ENCODE results near the gene CAMK4.
"Not testable (repeated sequence)": the region's sequence is repeated elsewhere in the genome, so short reads cannot be mapped to it uniquely, and the experiment has no call there.

CAMK4 gene

DNA sequence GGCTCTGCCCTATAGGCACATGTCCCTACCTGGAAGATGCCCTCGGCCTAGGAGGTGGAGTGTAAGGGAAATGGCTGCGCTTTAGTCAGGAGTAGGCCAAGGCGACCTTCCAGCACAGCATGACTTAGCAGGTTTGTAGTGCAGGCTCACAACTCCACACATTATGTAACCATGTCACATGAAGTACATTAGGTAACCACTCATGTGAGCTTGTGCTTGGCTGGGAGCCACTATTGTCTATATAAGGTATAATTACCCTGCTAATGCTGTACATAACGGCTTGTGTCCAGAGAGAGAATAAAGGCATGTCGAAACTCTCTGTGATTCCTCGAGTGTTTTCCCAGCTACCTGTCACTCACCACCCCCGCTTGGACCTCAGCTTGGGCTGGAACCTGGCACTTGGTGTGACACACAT, 74.9 kb downstream of the CAMK4 start:
- POLR2A ChIA-PET, result no interaction called here
- CTCF ChIA-PET, result no interaction called here
- TF ChIP-seq CTBP1 (IDR thresholded peaks at IDR 0.05; ENCODE audit: borderline replicate concordance) (no peak), ELF4 (IDR thresholded peaks at IDR 0.05) (no peak), HDGF (IDR thresholded peaks at IDR 0.05; ENCODE audit: borderline replicate concordance) (no peak), FOXA1 (IDR thresholded peaks at IDR 0.05) (no peak), LEF1 (IDR thresholded peaks at IDR 0.05; ENCODE audit: borderline replicate concordance) (no peak), L3MBTL2 (conservative IDR thresholded peaks at IDR 0.05) (no peak), FOXM1 (IDR thresholded peaks at IDR 0.05; ENCODE audit: borderline replicate concordance) (no peak), ARNT (IDR thresholded peaks at IDR 0.05) (no peak), BHLHE40 (IDR thresholded peaks at IDR 0.05; ENCODE audit: borderline replicate concordance) (no peak), FOXK2 (IDR thresholded peaks at IDR 0.05) (no peak), TARDBP (IDR thresholded peaks at IDR 0.05) (no peak), ZNF384 (IDR thresholded peaks at IDR 0.05) (no peak)
- TF ChIP-seq, protein P1, sequence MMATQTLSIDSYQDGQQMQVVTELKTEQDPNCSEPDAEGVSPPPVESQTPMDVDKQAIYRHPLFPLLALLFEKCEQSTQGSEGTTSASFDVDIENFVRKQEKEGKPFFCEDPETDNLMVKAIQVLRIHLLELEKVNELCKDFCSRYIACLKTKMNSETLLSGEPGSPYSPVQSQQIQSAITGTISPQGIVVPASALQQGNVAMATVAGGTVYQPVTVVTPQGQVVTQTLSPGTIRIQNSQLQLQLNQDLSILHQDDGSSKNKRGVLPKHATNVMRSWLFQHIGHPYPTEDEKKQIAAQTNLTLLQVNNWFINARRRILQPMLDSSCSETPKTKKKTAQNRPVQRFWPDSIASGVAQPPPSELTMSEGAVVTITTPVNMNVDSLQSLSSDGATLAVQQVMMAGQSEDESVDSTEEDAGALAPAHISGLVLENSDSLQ (IDR thresholded peaks at IDR 0.05), result no peak
- no peak for DNase-seq (ENCODE audit: extremely low spot score)

DNA sequence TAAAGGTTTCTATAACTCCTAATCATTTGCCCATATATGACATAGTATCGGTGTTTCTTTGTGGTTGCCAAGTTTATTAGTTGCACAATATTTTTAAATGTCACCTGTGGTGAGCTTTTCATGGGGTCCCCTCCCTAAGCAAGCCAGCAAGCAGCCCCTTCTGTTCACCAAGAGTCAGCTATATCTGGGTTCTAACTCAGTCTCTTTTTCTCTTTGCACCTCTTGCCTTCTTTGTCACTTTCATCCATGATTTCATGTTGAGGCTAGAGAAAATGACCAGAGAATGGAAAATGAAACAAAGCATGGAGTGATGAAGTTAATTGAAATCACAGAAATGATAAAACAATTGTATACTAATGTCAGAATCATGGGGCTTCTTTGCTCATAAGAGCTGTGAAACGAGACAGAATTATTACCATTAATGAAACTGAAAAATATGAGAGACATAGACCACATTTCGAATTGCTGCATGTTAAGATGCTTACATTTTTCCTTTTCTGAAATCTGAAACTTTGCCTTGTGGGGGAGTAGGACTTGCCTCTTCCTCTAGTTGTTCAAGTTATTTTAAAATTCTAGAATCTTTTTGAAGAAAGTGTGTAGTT, 75.7 kb downstream of the CAMK4 start:
- no peak for DNase-seq (ENCODE audit: extremely low spot score)
- TF ChIP-seq BHLHE40 (IDR thresholded peaks at IDR 0.05; ENCODE audit: borderline replicate concordance), result no peak
- no peak for TF ChIP-seq LEF1 (IDR thresholded peaks at IDR 0.05; ENCODE audit: borderline replicate concordance)
- no peak for TF ChIP-seq NFRKB (IDR thresholded peaks at IDR 0.05)
- TF ChIP-seq FOXA1 (IDR thresholded peaks at IDR 0.05), result no peak
- TF ChIP-seq, protein P1 (IDR thresholded peaks at IDR 0.05), result no peak
- no peak for TF ChIP-seq L3MBTL2 (conservative IDR thresholded peaks at IDR 0.05)
- TF ChIP-seq FOXK2 (IDR thresholded peaks at IDR 0.05), result no peak
- CTCF ChIA-PET, result no interaction called here
- POLR2A ChIA-PET, result no interaction called here

DNA sequence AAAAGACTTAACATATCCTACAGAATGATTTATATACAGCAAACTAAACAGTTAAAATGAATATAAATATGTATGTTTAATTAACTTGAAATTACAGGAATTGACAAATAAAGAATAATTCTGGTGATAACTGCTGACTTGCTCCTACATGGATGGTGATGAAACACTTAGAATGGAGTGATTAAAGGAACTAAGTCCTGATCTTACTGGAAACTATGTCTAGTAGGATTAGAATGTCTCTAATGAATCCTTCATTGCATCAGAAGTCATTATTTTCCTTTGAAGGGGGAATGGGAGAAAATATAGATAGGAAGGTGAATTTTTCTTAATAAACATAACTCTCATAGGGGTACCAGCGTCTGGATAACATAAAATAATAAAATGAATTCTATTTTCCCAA, 77.1 kb downstream of the CAMK4 start:
- no peak for TF ChIP-seq BHLHE40 (IDR thresholded peaks at IDR 0.05; ENCODE audit: borderline replicate concordance)
- TF ChIP-seq CTBP1 (IDR thresholded peaks at IDR 0.05; ENCODE audit: borderline replicate concordance), result no peak
- TF ChIP-seq L3MBTL2 (conservative IDR thresholded peaks at IDR 0.05), result no peak
- TF ChIP-seq NFRKB (IDR thresholded peaks at IDR 0.05), result no peak
- TF ChIP-seq FOXA1 (IDR thresholded peaks at IDR 0.05), result no peak
- no peak for TF ChIP-seq LEF1 (IDR thresholded peaks at IDR 0.05; ENCODE audit: borderline replicate concordance)
- no peak for TF ChIP-seq FOXM1 (IDR thresholded peaks at IDR 0.05; ENCODE audit: borderline replicate concordance)
- TF ChIP-seq SUZ12 (IDR thresholded peaks at IDR 0.05), result no peak
- TF ChIP-seq, protein P1 (IDR thresholded peaks at IDR 0.05), result no peak
- TF ChIP-seq ZNF384 (IDR thresholded peaks at IDR 0.05), result no peak
- TF ChIP-seq SP1 (IDR thresholded peaks at IDR 0.05), result no peak
- no peak for TF ChIP-seq FOXK2 (IDR thresholded peaks at IDR 0.05)
- TF ChIP-seq ELF4 (IDR thresholded peaks at IDR 0.05), result no peak
- ChIA-PET POLR2A (no interaction called here), CTCF (interaction anchor here (0.7 kb wide), 1 partner anchor 197 kb away, joined by 4 read pairs; no protein-coding TSS in a partner anchor)
- no peak for DNase-seq (ENCODE audit: extremely low spot score)

DNA sequence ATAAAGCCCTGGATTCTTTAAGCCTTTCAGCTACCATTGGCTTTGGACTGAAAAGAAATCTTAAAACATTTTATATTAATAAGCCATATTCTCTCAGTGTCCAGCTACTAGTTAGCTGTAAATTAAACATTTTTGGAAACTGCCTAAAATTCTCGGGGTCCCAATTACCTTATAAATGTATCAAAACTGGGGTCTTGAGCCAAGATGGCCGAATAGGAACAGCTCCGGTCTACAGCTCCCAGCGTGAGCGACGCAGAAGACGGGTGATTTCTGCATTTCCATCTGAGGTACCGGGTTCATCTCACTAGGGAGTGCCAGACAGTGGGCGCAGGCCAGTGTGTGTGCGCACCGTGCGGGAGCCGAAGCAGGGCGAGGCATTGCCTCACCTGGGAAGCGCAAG, 77.9 kb downstream of the CAMK4 start:
- CTCF ChIA-PET; DNase-seq (ENCODE audit: extremely low spot score); POLR2A ChIA-PET: not testable (repeated sequence)

DNA sequence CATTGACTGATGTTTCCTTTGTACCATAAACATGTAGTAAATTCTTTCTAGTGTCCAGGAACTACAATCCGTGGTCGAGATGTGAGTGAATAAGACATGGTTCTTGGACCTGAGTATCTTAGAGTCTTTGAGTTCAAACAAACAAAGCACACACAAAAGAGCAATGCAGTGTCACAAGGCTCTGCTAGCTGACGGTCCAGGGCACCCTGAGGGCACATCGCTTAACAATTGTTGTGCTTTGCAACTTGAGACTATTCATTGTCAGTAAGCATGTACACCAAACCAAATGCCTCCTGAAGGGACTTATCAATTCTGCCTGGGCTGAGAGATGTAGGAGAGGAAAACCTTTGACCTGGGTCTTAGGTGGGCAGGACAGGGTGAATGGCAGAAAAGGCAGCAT, 84.8 kb downstream of the CAMK4 start:
- CTCF ChIA-PET, result no interaction called here

DNA sequence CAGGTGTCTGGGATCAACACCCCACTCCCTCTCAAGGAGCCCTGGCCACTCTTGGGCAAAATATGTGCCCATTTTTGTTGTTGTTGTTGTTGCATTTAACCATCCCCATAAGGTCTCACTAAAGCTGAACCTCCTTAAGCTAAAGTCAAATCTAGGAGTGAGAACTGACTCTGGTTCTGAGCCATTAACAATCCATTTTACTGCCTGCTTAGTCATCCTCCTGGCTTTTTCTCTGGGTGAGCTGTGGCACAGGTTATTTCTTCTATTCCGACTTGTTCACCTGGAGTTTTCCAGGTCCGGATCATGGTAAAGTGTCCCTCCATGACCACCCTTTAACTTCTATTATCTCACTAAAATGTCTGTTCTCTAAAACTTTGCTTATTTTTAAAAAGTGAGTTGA, 85.2 kb downstream of the CAMK4 start:
- TF ChIP-seq CTBP1 (IDR thresholded peaks at IDR 0.05; ENCODE audit: borderline replicate concordance) (no peak), L3MBTL2 (conservative IDR thresholded peaks at IDR 0.05) (no peak), ELF4 (IDR thresholded peaks at IDR 0.05) (no peak), ZNF384 (IDR thresholded peaks at IDR 0.05) (no peak), LEF1 (IDR thresholded peaks at IDR 0.05; ENCODE audit: borderline replicate concordance) (no peak), BHLHE40 (IDR thresholded peaks at IDR 0.05; ENCODE audit: borderline replicate concordance) (no peak), ARNT (IDR thresholded peaks at IDR 0.05) (no peak), NFRKB (IDR thresholded peaks at IDR 0.05) (no peak), FOXM1 (IDR thresholded peaks at IDR 0.05; ENCODE audit: borderline replicate concordance) (no peak), SP1 (IDR thresholded peaks at IDR 0.05) (no peak), TARDBP (IDR thresholded peaks at IDR 0.05) (no peak), HDGF (IDR thresholded peaks at IDR 0.05; ENCODE audit: borderline replicate concordance) (no peak), FOXK2 (IDR thresholded peaks at IDR 0.05) (no peak), SUZ12 (IDR thresholded peaks at IDR 0.05) (no peak), FOXA1 (IDR thresholded peaks at IDR 0.05) (no peak)
- TF ChIP-seq, protein P1 (IDR thresholded peaks at IDR 0.05), result no peak
- POLR2A ChIA-PET, result no interaction called here
- CTCF ChIA-PET, result no interaction called here
- DNase-seq (ENCODE audit: extremely low spot score), result no peak

More for the DNA sequence above, 84.8 kb downstream of the CAMK4 start:
- peak; percentile 7 for DNase-seq (ENCODE audit: extremely low spot score)
- no peak for TF ChIP-seq SP1 (IDR thresholded peaks at IDR 0.05)
- POLR2A ChIA-PET, result no interaction called here

All from HEK293T (cell line).